ENCODE results near the gene CPNE6. TPM values are rescaled to one million over a fixed set of nuclear protein-coding genes. Genes with fewer than 3 reads are reported as not detected.

CPNE6 gene
- total and polyA plus RNA-seq, 2 of the 13 experiments (the other 11 are each of a cell fraction or from before 2014, with no cell fraction given), result not detected

GRCh38 chr14:24127673-24128072, 56.3 kb downstream of the CPNE6 start:
- no peaks in the 10 kb centered on the region for H4K20me1 ChIP-seq (ENCODE audit: insufficient read depth, low read length)
- ChIA-PET POLR2A (interaction anchor here (2.4 to 22.7 kb wide), 5 partner anchors 6 to 34 kb away, joined by 14 to 977 read pairs (median 33); partner anchors contain the start of genes DCAF11, EMC9, FITM1 and IRF9), CTCF (ENCODE audit: low intra/inter-chr PET ratio, low total read pairs) (no interaction called here)
- H2AFZ ChIP-seq (ENCODE audit: low read length), result no peak overlapping the region
- WGBS (ENCODE audit: low lambda C conversion rate), result 95% methylated on average over 2 of the region's 2 CpGs
- H3K36me3 ChIP-seq (replicated peaks in 1 of 2; ENCODE audit: control insufficient read depth in 1 of 2, insufficient read depth in 2 of 2, low read length in 2 of 2), result peaks cover 15 to 16% of the 10 kb centered on the region in 2 experiments
- FAIRE-seq, result no peak
- H3K4me3 ChIP-seq (replicated peaks in 1 of 3; ENCODE audit: insufficient read depth in 1 of 3, low read depth in 2 of 3, low read length in 3 of 3), result no peak overlapping the region
- DNase-seq (ENCODE audit: low spot score), result no peak
- in situ Hi-C loops (cut with HindIII; ENCODE audit: extremely low pct_ligation_motif_present, low pct_unique_long_range_greater_than_20kb) (loop anchor here (25.0 kb wide), 1 partner anchor 815 kb away; the partner anchor contains the start of genes BCL2L2, PABPN1 and PPP1R3E), intact Hi-C loops (cut with micrococcal nuclease; ENCODE audit: unreplicated experiment) (no loop called here)
- no peaks in the 10 kb centered on the region for H3K9me3 ChIP-seq (ENCODE audit: low read length)
- H3K27ac ChIP-seq (ENCODE audit: extremely low read length, insufficient read depth, low read length), result no peak overlapping the region
- no peak for ATAC-seq
- no peaks in the 10 kb centered on the region for H3K27me3 ChIP-seq (ENCODE audit: control insufficient read depth in 1 of 2, insufficient read depth in 2 of 2, low read length in 2 of 2)
- H3K79me2 ChIP-seq (ENCODE audit: insufficient read depth, low read length), result no peaks in the 10 kb centered on the region
- no peak overlapping the region for H3K4me2 ChIP-seq (ENCODE audit: low read depth, low read length)
- no TSS peak for BruUV-seq (replicated peaks)
- H3K9ac ChIP-seq (ENCODE audit: insufficient read depth, low read depth, low read length), result no peak overlapping the region
- H3K4me1 ChIP-seq (ENCODE audit: insufficient read depth, low read length), result peaks cover 37% of the 10 kb centered on the region
- TF ChIP-seq ZNF543 (CRISPR knock-in tag; IDR thresholded peaks at IDR 0.05) (no peak), ZSCAN20 (CRISPR knock-in tag; IDR thresholded peaks at IDR 0.05; ENCODE audit: borderline replicate concordance) (no peak), BORCS8-MEF2B (CRISPR knock-in tag; IDR thresholded peaks at IDR 0.05) (0 out of 2 replicates have a peak, but pooled peaks have one; percentile 32), BRF2 (CRISPR knock-in tag; IDR thresholded peaks at IDR 0.05) (0 out of 2 replicates have a peak, but pooled peaks have one; percentile 21), SMYD3 (CRISPR knock-in tag; IDR thresholded peaks at IDR 0.05) (0 out of 2 replicates have a peak, but pooled peaks have one; percentile 18), LBX2 (CRISPR knock-in tag; IDR thresholded peaks at IDR 0.05; ENCODE audit: borderline replicate concordance) (peak; percentile 9; the same call in 1 of the 2 replicates), ZNF512B (CRISPR knock-in tag; IDR thresholded peaks at IDR 0.05; ENCODE audit: borderline replicate concordance) (peak; percentile 68; the same call in 1 of the 2 replicates), MEF2D (CRISPR knock-in tag; IDR thresholded peaks at IDR 0.05) (0 out of 2 replicates have a peak, but pooled peaks have one; percentile 26), ZNF770 (CRISPR knock-in tag; IDR thresholded peaks at IDR 0.05) (peak; percentile 32; the same call in 1 of the 2 replicates), ARID2 (CRISPR knock-in tag; IDR thresholded peaks at IDR 0.05; ENCODE audit: borderline replicate concordance) (0 out of 2 replicates have a peak, but pooled peaks have one; percentile 23), REXO4 (CRISPR knock-in tag; IDR thresholded peaks at IDR 0.05; ENCODE audit: borderline replicate concordance) (no peak), NFIC (IDR thresholded peaks at IDR 0.05; ENCODE audit: low read length) (no peak), TOPORS (CRISPR knock-in tag; IDR thresholded peaks at IDR 0.05) (0 out of 2 replicates have a peak, but pooled peaks have one; percentile 9)

All from HepG2 (cell line).